H1 (cell line): Measurements from ENCODE around the gene CCDC33. TPM values are rescaled to one million over a fixed set of nuclear protein-coding genes. Genes with fewer than 3 reads are reported as not detected.

ENCODE experiments used
- CTCF ChIA-PET: fragments of 300-600 bp; sonication (Branson Sonifier 250); formaldehyde crosslinking; loops from one replicate; lab custom pipeline; 2021; ENCODE audit not compliant: partially characterized antibody; lab: Charles Lee
- POLR2A ChIA-PET: fragments of 300-600 bp; sonication (Branson Sonifier 250); formaldehyde crosslinking; loops from one replicate; lab custom pipeline; 2021; ENCODE audit warnings: inconsistent platforms; ENCODE audit not compliant: partially characterized antibody; lab: Charles Lee
- DNase-seq, 2 experiments: peaks; one replicate each; pipeline versions ENCODE4 v3.0.0 to v3.0.0-alpha.2; 2010 to 2022; ENCODE audit warnings: low spot score in 2 of 2, low read depth in 1 of 2, mixed read lengths in 1 of 2
- FAIRE-seq: peaks from 2 replicates; lab custom pipeline; 2011; peaks lifted over from hg19 to GRCh38; lab: Jason Lieb, UNC
- H2AFZ ChIP-seq: 2 replicates; pipeline ENCODE4 v1.8.1; 2012; ENCODE audit warnings: low read length, inconsistent platforms
- H2AK5ac ChIP-seq: 2 replicates; pipeline ENCODE4 v1.6.1; 2013; ENCODE audit warnings: low read depth, low read length
- H2BK120ac ChIP-seq: replicated peaks from 2 replicates; pipeline ENCODE3; 2013; ENCODE audit warnings: low read depth, low read length, inconsistent platforms
- H2BK12ac ChIP-seq: 2 replicates; pipeline ENCODE4 v1.6.1; 2013; ENCODE audit warnings: low read depth, low read length
- H2BK15ac ChIP-seq: 2 replicates; pipeline ENCODE4 v1.6.1; 2013; ENCODE audit warnings: low read length
- H2BK20ac ChIP-seq: 2 replicates; pipeline ENCODE4 v1.6.1; 2013; ENCODE audit warnings: low read length
- H2BK5ac ChIP-seq: 2 replicates; pipeline ENCODE4 v1.6.1; 2013; ENCODE audit warnings: low read depth, low read length
- H3K14ac ChIP-seq: 2 replicates; pipeline ENCODE4 v1.6.1; 2013; ENCODE audit warnings: inconsistent platforms; ENCODE audit not compliant: insufficient read length
- H3K18ac ChIP-seq: 2 replicates; pipeline ENCODE4 v1.6.1; 2013; ENCODE audit warnings: low read length; ENCODE audit errors: extremely low read depth
- H3K23ac ChIP-seq: 2 replicates; pipeline ENCODE4 v1.6.1; 2013; ENCODE audit warnings: inconsistent platforms; ENCODE audit not compliant: insufficient read length
- H3K23me2 ChIP-seq: 2 replicates; pipeline ENCODE4 v1.6.1; 2013; ENCODE audit warnings: low read depth, low read length
- H3K27ac ChIP-seq: 2 replicates; pipeline ENCODE4 v1.6.1; 2011; ENCODE audit warnings: low read depth, low read length, inconsistent platforms
- H3K27me3 ChIP-seq, 4 experiments: replicated peaks in 1 of 4; 1 replicate in 1 of 4; 2 replicates in 3 of 4; pipeline versions ENCODE4 v1.6.1 to v1.8.1; 2011 to 2013; ENCODE audit warnings: low read length in 3 of 4, mild to moderate bottlenecking in 3 of 4, inconsistent platforms in 2 of 4, mixed read lengths in 2 of 4, moderate library complexity in 1 of 4; ENCODE audit not compliant: control insufficient read depth in 3 of 4, insufficient read depth in 3 of 4; ENCODE audit errors: extremely low read depth in 1 of 4
- H3K36me3 ChIP-seq, 4 experiments: 2 replicates each; pipeline versions ENCODE4 v1.6.1 to v1.8.1; 2011 to 2013; ENCODE audit warnings: mild to moderate bottlenecking in 4 of 4, low read length in 3 of 4, moderate library complexity in 2 of 4, control low read depth in 1 of 4, inconsistent platforms in 1 of 4; ENCODE audit not compliant: insufficient read depth in 4 of 4, control insufficient read depth in 2 of 4
- H3K4ac ChIP-seq: replicated peaks from 2 replicates; pipeline ENCODE3; 2013; ENCODE audit warnings: low read length, low read depth, mixed read lengths, inconsistent platforms; ENCODE audit not compliant: insufficient read length
- H3K4me1 ChIP-seq, 4 experiments: replicated peaks in 1 of 4; 1 replicate in 1 of 4; 2 replicates in 3 of 4; pipeline versions ENCODE4 v1.6.1 to v1.8.1; 2011 to 2013; ENCODE audit warnings: low read length in 3 of 4, inconsistent platforms in 2 of 4, mixed read lengths in 1 of 4; ENCODE audit not compliant: insufficient read depth in 4 of 4, control insufficient read depth in 3 of 4
- H3K4me2 ChIP-seq, 2 experiments: 2 replicates each; pipeline versions ENCODE4 v1.6.1 to v1.8.1; 2011 to 2013; ENCODE audit warnings: low read depth in 2 of 2, low read length in 2 of 2, control low read depth in 1 of 2, inconsistent platforms in 1 of 2, mild to moderate bottlenecking in 1 of 2; ENCODE audit not compliant: insufficient read depth in 1 of 2
- H3K4me3 ChIP-seq, 4 experiments: fragments of 200-600, 300-600 bp in 1 of 4; sonication (generic), shearing (Covaris generic), sonication (Bioruptor Twin) in 1 of 4; 2 replicates each; pipeline versions ENCODE4 v1.5.1 to v1.8.1; 2011 to 2016; ENCODE audit warnings: low read length in 4 of 4, low read depth in 3 of 4, control low read depth in 2 of 4, inconsistent platforms in 2 of 4, mild to moderate bottlenecking in 2 of 4, mixed read lengths in 1 of 4, moderate library complexity in 1 of 4; ENCODE audit not compliant: insufficient read depth in 2 of 4; ENCODE audit errors: extremely low read depth in 1 of 4
- H3K56ac ChIP-seq: replicated peaks from 2 replicates; pipeline ENCODE3; 2013; ENCODE audit warnings: low read depth, mild to moderate bottlenecking, mixed read lengths, low read length, inconsistent platforms; ENCODE audit not compliant: insufficient read length
- H3K79me1 ChIP-seq: 2 replicates; pipeline ENCODE4 v1.6.1; 2013; ENCODE audit warnings: low read depth, low read length, control low read depth
- H3K79me2 ChIP-seq, 2 experiments: 2 replicates each; pipeline versions ENCODE4 v1.6.1 to v1.8.1; 2012 to 2013; ENCODE audit warnings: low read length in 2 of 2, mild to moderate bottlenecking in 2 of 2, inconsistent platforms in 1 of 2; ENCODE audit not compliant: insufficient read depth in 2 of 2, control insufficient read depth in 1 of 2
- H3K9ac ChIP-seq, 4 experiments: replicated peaks in 1 of 4; 1 replicate in 1 of 4; 2 replicates in 3 of 4; pipeline versions ENCODE4 v1.6.1 to v1.8.1; 2011 to 2013; ENCODE audit warnings: low read depth in 3 of 4, low read length in 3 of 4, control low read depth in 2 of 4, mild to moderate bottlenecking in 2 of 4, moderate library complexity in 2 of 4, inconsistent platforms in 1 of 4; ENCODE audit errors: extremely low read depth in 1 of 4
- H3K9me3 ChIP-seq, 2 experiments: 2 replicates each; pipeline versions ENCODE4 v1.6.1 to v1.8.1; 2012 to 2013; ENCODE audit warnings: mild to moderate bottlenecking in 2 of 2, moderate library complexity in 2 of 2, control low read depth in 1 of 2, inconsistent platforms in 1 of 2, low read depth in 1 of 2, low read length in 1 of 2, mixed read lengths in 1 of 2; ENCODE audit not compliant: insufficient read depth in 2 of 2
- H4K20me1 ChIP-seq, 2 experiments: replicated peaks in 1 of 2; 2 replicates each; pipeline versions ENCODE3 to v1.8.1; 2011 to 2013; ENCODE audit warnings: inconsistent platforms in 2 of 2, low read length in 2 of 2, mild to moderate bottlenecking in 1 of 2; ENCODE audit not compliant: insufficient read depth in 2 of 2, control insufficient read depth in 1 of 2
- H4K5ac ChIP-seq: 2 replicates; pipeline ENCODE4 v1.6.1; 2013; ENCODE audit warnings: low read length, low read depth, mixed read lengths, inconsistent platforms; ENCODE audit not compliant: insufficient read length
- H4K8ac ChIP-seq: 2 replicates; pipeline ENCODE4 v1.8.0; 2013; ENCODE audit warnings: mild to moderate bottlenecking, moderate library complexity, low read length, inconsistent platforms; ENCODE audit not compliant: insufficient read depth; ENCODE audit errors: extremely low read depth
- H4K91ac ChIP-seq: replicated peaks from 2 replicates; pipeline ENCODE3; 2013; ENCODE audit warnings: low read length, mixed read lengths, inconsistent platforms; ENCODE audit not compliant: insufficient read length
- BACH1 ChIP-seq: IDR thresholded peaks from 2 replicates; pipeline ENCODE4 v1.6.1; 2012; ENCODE audit warnings: low read length, improper control_type of control experiment
- CBX8 ChIP-seq: fragments of 300-800, 300-1000 bp; sonication (generic); IDR thresholded peaks from 2 replicates; pipeline ENCODE4 v1.7.1; 2016; ENCODE audit warnings: low read depth, low read length, borderline replicate concordance
- CEBPB ChIP-seq: IDR thresholded peaks from 2 replicates; pipeline ENCODE4 v1.6.1; 2012; ENCODE audit warnings: low read depth, low read length
- EP300 ChIP-seq, 2 experiments: IDR thresholded peaks; 1 replicate in 1 of 2; 2 replicates in 1 of 2; pipeline ENCODE4 v1.6.1; 2011 to 2012; ENCODE audit warnings: low read depth in 2 of 2, low read length in 2 of 2, mild to moderate bottlenecking in 2 of 2, borderline replicate concordance in 1 of 2, inconsistent platforms in 1 of 2, moderate library complexity in 1 of 2
- GABPA ChIP-seq: IDR thresholded peaks from 2 replicates; pipeline ENCODE4 v1.6.1; 2011; ENCODE audit warnings: mild to moderate bottlenecking, low read length, moderate library complexity, borderline replicate concordance; ENCODE audit not compliant: insufficient read depth
- GTF2F1 ChIP-seq: IDR thresholded peaks from 2 replicates; pipeline ENCODE4 v1.6.1; 2012; ENCODE audit warnings: low read depth, low read length, improper control_type of control experiment, borderline replicate concordance
- KDM4A ChIP-seq: IDR thresholded peaks from one replicate; pipeline ENCODE4 v1.7.1; 2012; ENCODE audit warnings: low read depth, mild to moderate bottlenecking, moderate library complexity, low read length, inconsistent platforms; ENCODE audit not compliant: severe bottlenecking
- KDM5A ChIP-seq: fragments of 200-600 bp; IDR thresholded peaks from 2 replicates; pipeline ENCODE4 v1.7.1; 2012; ENCODE audit warnings: mild to moderate bottlenecking, low read length, inconsistent platforms, mixed read lengths
- MAX ChIP-seq: IDR thresholded peaks from 2 replicates; pipeline ENCODE4 v1.6.1; 2012; ENCODE audit warnings: inconsistent platforms
- POLR2AphosphoS5 ChIP-seq: IDR thresholded peaks from 2 replicates; pipeline ENCODE4 v1.6.1; 2011; ENCODE audit warnings: low read depth, low read length
- POU5F1 ChIP-seq: IDR thresholded peaks from 2 replicates; pipeline ENCODE4 v1.6.1; 2011; ENCODE audit warnings: low read depth, mild to moderate bottlenecking, low read length, moderate library complexity
- RBBP5 ChIP-seq: IDR thresholded peaks from 2 replicates; pipeline ENCODE4 v1.7.1; 2012; ENCODE audit warnings: low read depth, mild to moderate bottlenecking, inconsistent platforms, low read length, moderate library complexity, borderline replicate concordance
- RNF2 ChIP-seq: fragments of 200-900, 300-1000 bp; sonication (generic); IDR thresholded peaks from 2 replicates; pipeline ENCODE4 v1.7.1; 2016; ENCODE audit warnings: borderline replicate concordance, low read depth, mild to moderate bottlenecking, antibody characterized with exemption, low read length; ENCODE audit not compliant: poor library complexity, severe bottlenecking; ENCODE audit errors: missing control alignments
- SAP30 ChIP-seq: fragments of 300-600 bp; sonication (generic); IDR thresholded peaks from 2 replicates; pipeline ENCODE4 v1.7.1; 2012; ENCODE audit warnings: low read length, moderate library complexity, mild to moderate bottlenecking, inconsistent platforms; ENCODE audit not compliant: insufficient read depth, insufficient replicate concordance
- WGBS, 2 experiments: shearing (Covaris generic) in 1 of 2; methylation state at CpG; one replicate each; pipeline versions ENCODE4 v1.1.6 to v1.1.7; 2013 to 2015; ENCODE audit warnings: low lambda C conversion rate in 2 of 2, mixed read lengths in 2 of 2, inconsistent platforms in 1 of 2, low coverage in 1 of 2, missing lambda C conversion rate in 1 of 2; ENCODE audit not compliant: insufficient replicate concordance in 2 of 2, insufficient coverage in 1 of 2, insufficient read length in 1 of 2; ENCODE audit errors: extremely low coverage in 1 of 2, missing lambda C conversion rate in 1 of 2; 5-methylcytosine and 5-hydroxymethylcytosine counted together
- polyA plus RNA-seq, 7 experiments: library from polyadenylated mRNA; depleted of rRNA in 3 of 7; stranded (reverse) in 5 of 7; unstranded in 2 of 7; fragments of >200 nt in 5 of 7; fragments of 200-250 nt in 2 of 7; gene quantifications; 1 replicate in 5 of 7; 2 replicates in 1 of 7; 4 replicates in 1 of 7; pipeline versions ENCODE4 v1.2.1 to v1.2.3, GENCODE V29; 2011 to 2013; ENCODE audit warnings: missing spikeins in 2 of 7, mixed read lengths in 2 of 7
- total RNA-seq: library from RNA; stranded (reverse); fragmentation: NEBNext Ultra II Directional; extraction: Animal tissue kit (Norgen Biotek cat#: 25700); gene quantifications from 2 replicates; pipeline ENCODE4 v1.2.1, GENCODE V29; 2021

CCDC33 gene
- total and polyA plus RNA-seq, 2 of the 8 experiments (the other 6 are each of a cell fraction or from before 2014, with no cell fraction given): 2.0 to 2.7 TPM

GRCh38 chr15:74381190-74381453 is 145.0 kb downstream of the CCDC33 start:
- Histone ChIP-seq H3K9ac (no peak overlapping the region), H3K4me3 (no peak overlapping the region), H2AK5ac (no peak overlapping the region), H3K56ac (no peak overlapping the region), H3K4me1 (peaks cover 0 to 12% (median 7%) of the 10 kb centered on the region in 4 experiments; a peak in 4 of 7 replicates), H2BK12ac (no peak overlapping the region), H4K20me1 (no peaks in the 10 kb centered on the region), H2BK120ac (no peak overlapping the region), H4K5ac (no peak overlapping the region), H3K4me2 (no peak overlapping the region), H3K23ac (no peak overlapping the region), H3K14ac (no peak overlapping the region), H4K91ac (no peak overlapping the region), H2AFZ (no peak overlapping the region), H3K9me3 (no peaks in the 10 kb centered on the region), H3K4ac (no peak overlapping the region), H2BK15ac (no peak overlapping the region), H3K79me2 (no peaks in the 10 kb centered on the region), H3K23me2 (no peaks in the 10 kb centered on the region), H2BK5ac (no peak overlapping the region), H3K79me1 (no peaks in the 10 kb centered on the region; the same call in 1 of the 2 replicates), H3K27ac (no peak overlapping the region), H4K8ac (no peak overlapping the region), H2BK20ac (no peak overlapping the region), H3K18ac (no peak overlapping the region), H3K27me3 (no peaks in the 10 kb centered on the region), H3K36me3 (no peaks in the 10 kb centered on the region)
- WGBS, 2 experiments: 89% methylated on average over 2 of the region's 2 CpGs; no CpG with 5 or more reads in 1 of the 2 experiments
- DNase-seq (no peak), FAIRE-seq (no peak)
- ChIA-PET CTCF (interaction anchor here (0.6 to 36.8 kb wide), 12 partner anchors 9 to 327 kb away, joined by 3 to 1311 read pairs (median 4); partner anchors contain the start of gene SEMA7A), POLR2A (interaction anchor here (2.6 kb wide), 1 partner anchor 53 kb away, joined by 9 read pairs; the partner anchor contains the start of gene SEMA7A)
- TF ChIP-seq SAP30 (no peak), KDM5A (no peak), CEBPB (no peak), CBX8 (no peak), GABPA (no peak), RNF2 (no peak), POLR2AphosphoS5 (no peak), KDM4A (no peak), BACH1 (no peak), POU5F1 (no peak), RBBP5 (no peak), EP300 (IDR thresholded peaks at IDR 0.05; ENCODE audit: borderline replicate concordance in 1 of 2, low read depth in 2 of 2, low read length in 2 of 2) (no peak), GTF2F1 (no peak), MAX (no peak)
